Neural cell (in vitro differentiated cells): ENCODE data around the gene AGTRAP. TPM values are rescaled to one million over a fixed set of nuclear protein-coding genes. Genes with fewer than 3 reads are reported as not detected.

Experiments used
- H2AFZ ChIP-seq: fragments of 200-600, 300-800 bp; sonication (generic), shearing (Covaris generic); 2 replicates; pipeline ENCODE4 v1.6.0; 2014; ENCODE audit warnings: low read depth, mild to moderate bottlenecking, antibody characterized with exemption, low read length, moderate library complexity
- H3F3A ChIP-seq: fragments of 200-600 bp; shearing (Covaris generic); 2 replicates; pipeline ENCODE4 v1.6.1; 2016; ENCODE audit warnings: mild to moderate bottlenecking, moderate library complexity, mixed read lengths, antibody characterized with exemption, low read length; ENCODE audit not compliant: insufficient read depth, poor library complexity, severe bottlenecking
- H3K27ac ChIP-seq: fragments of 200-600, 300-800 bp; sonication (generic), shearing (Covaris generic); 2 replicates; pipeline ENCODE4 v1.5.1; 2014; ENCODE audit warnings: mild to moderate bottlenecking, low read length, moderate library complexity
- H3K27me3 ChIP-seq: fragments of 300-800, 200-600 bp; sonication (generic), shearing (Covaris generic); 2 replicates; pipeline ENCODE4 v1.6.0; 2014; ENCODE audit warnings: mild to moderate bottlenecking, low read depth, low read length, moderate library complexity; ENCODE audit not compliant: insufficient read depth
- H3K36me3 ChIP-seq: fragments of 300-800, 200-600 bp; sonication (generic), shearing (Covaris generic); 2 replicates; pipeline ENCODE4 v1.5.1; 2014; ENCODE audit warnings: mild to moderate bottlenecking, antibody characterized with exemption, low read length, moderate library complexity; ENCODE audit not compliant: insufficient read depth
- H3K4me2 ChIP-seq: fragments of 300-800, 200-600 bp; sonication (generic), shearing (Covaris generic); 2 replicates; pipeline ENCODE4 v1.6.0; 2014; ENCODE audit warnings: mild to moderate bottlenecking, low read length
- H3K4me3 ChIP-seq: fragments of 300-800, 200-600 bp; sonication (generic), shearing (Covaris generic); 2 replicates; pipeline ENCODE4 v1.5.1; 2014; ENCODE audit warnings: mild to moderate bottlenecking, low read length, moderate library complexity
- H3K79me2 ChIP-seq: fragments of 200-600 bp; shearing (Covaris generic); replicated peaks from 2 replicates; pipeline ENCODE4 v1.6.0; 2014; ENCODE audit warnings: mild to moderate bottlenecking, low read length, moderate library complexity; ENCODE audit not compliant: insufficient read depth
- H3K9ac ChIP-seq: fragments of 300-800, 200-600 bp; sonication (generic), shearing (Covaris generic); 2 replicates; pipeline ENCODE4 v1.6.1; 2016; ENCODE audit warnings: mild to moderate bottlenecking, low read length, mixed read lengths
- H3K9me2 ChIP-seq: fragments of 200-600 bp; shearing (Covaris generic); 2 replicates; pipeline ENCODE4 v1.6.1; 2016; ENCODE audit warnings: mild to moderate bottlenecking, low read length, mixed read lengths; ENCODE audit not compliant: insufficient read depth
- H3K9me3 ChIP-seq: fragments of 200-600, 300-800 bp; sonication (generic), shearing (Covaris generic); 2 replicates; pipeline ENCODE4 v1.6.1; 2016; ENCODE audit warnings: mild to moderate bottlenecking, mixed run types, low read length, moderate library complexity, mixed read lengths
- H4K20me1 ChIP-seq: fragments of 200-600 bp; shearing (Covaris generic); 2 replicates; pipeline ENCODE4 v1.6.1; 2016; ENCODE audit warnings: mild to moderate bottlenecking, mixed run types; ENCODE audit not compliant: insufficient read depth
- CTCF ChIP-seq: fragments of 450-650 bp; IDR thresholded peaks from 2 replicates; pipeline ENCODE4 v1.5.1; 2014; ENCODE audit warnings: antibody characterized with exemption, mild to moderate bottlenecking, moderate library complexity; ENCODE audit not compliant: poor library complexity, severe bottlenecking
- EP300 ChIP-seq: fragments of 450-650 bp; conservative IDR thresholded peaks from 2 replicates; pipeline ENCODE4 v1.6.1; 2014; ENCODE audit warnings: antibody characterized with exemption, mild to moderate bottlenecking, moderate library complexity; ENCODE audit not compliant: poor library complexity, severe bottlenecking
- EZH2 ChIP-seq: fragments of 200-600, 300-800 bp; shearing (Covaris generic), sonication (generic); IDR thresholded peaks from 2 replicates; pipeline ENCODE4 v1.6.1; 2014; ENCODE audit warnings: antibody characterized with exemption, low read length, borderline replicate concordance, mild to moderate bottlenecking; ENCODE audit not compliant: insufficient read depth, poor library complexity, severe bottlenecking
- MXI1 ChIP-seq: fragments of 450-650 bp; conservative IDR thresholded peaks from 2 replicates; pipeline ENCODE4 v1.6.1; 2014; ENCODE audit warnings: antibody characterized with exemption, mild to moderate bottlenecking; ENCODE audit not compliant: poor library complexity, severe bottlenecking
- POLR2AphosphoS5 ChIP-seq: IDR thresholded peaks from 2 replicates; pipeline ENCODE4 v1.6.1; 2012
- RAD21 ChIP-seq: fragments of 450-650 bp; conservative IDR thresholded peaks from 2 replicates; pipeline ENCODE4 v1.6.1; 2014; ENCODE audit warnings: antibody characterized with exemption, mild to moderate bottlenecking, moderate library complexity
- REST ChIP-seq: IDR thresholded peaks from 2 replicates; pipeline ENCODE4 v1.6.1; 2012; ENCODE audit warnings: borderline replicate concordance
- SMC3 ChIP-seq: fragments of 450-650 bp; conservative IDR thresholded peaks from 2 replicates; pipeline ENCODE4 v1.6.1; 2014; ENCODE audit warnings: antibody characterized with exemption, mild to moderate bottlenecking, moderate library complexity; ENCODE audit not compliant: poor library complexity
- TAF1 ChIP-seq: IDR thresholded peaks from 2 replicates; pipeline ENCODE4 v1.6.1; 2012; ENCODE audit warnings: low read depth
- polyA plus RNA-seq: library from polyadenylated mRNA; depleted of rRNA; stranded (reverse); fragments of >200 nt; gene quantifications from 2 replicates; pipeline ENCODE4 v1.2.3, GENCODE V29; 2014

The AGTRAP gene
- polyA plus RNA-seq, 1 donor from 2014 or later = 4.4 TPM

GRCh38 chr1:11753555-11754208 lies 17.7 kb downstream of the AGTRAP start:
- Histone ChIP-seq H3K79me2 (no peaks in the 10 kb centered on the region), H3K9me3 (no peaks in the 10 kb centered on the region), H2AFZ (no peak overlapping the region), H3K27me3 (no peaks in the 10 kb centered on the region), H3K9ac (no peak overlapping the region), H3K4me2 (no peak overlapping the region), H3K9me2 (no peaks in the 10 kb centered on the region), H3K4me3 (no peak overlapping the region), H4K20me1 (no peaks in the 10 kb centered on the region), H3F3A (no peaks in the 10 kb centered on the region), H3K36me3 (no peaks in the 10 kb centered on the region), H3K27ac (no peak overlapping the region)
- TF ChIP-seq TAF1 (no peak), REST (no peak), EP300 (no peak), CTCF (no peak), MXI1 (no peak), POLR2AphosphoS5 (no peak), SMC3 (no peak), EZH2 (no peak), RAD21 (no peak)

DNA sequence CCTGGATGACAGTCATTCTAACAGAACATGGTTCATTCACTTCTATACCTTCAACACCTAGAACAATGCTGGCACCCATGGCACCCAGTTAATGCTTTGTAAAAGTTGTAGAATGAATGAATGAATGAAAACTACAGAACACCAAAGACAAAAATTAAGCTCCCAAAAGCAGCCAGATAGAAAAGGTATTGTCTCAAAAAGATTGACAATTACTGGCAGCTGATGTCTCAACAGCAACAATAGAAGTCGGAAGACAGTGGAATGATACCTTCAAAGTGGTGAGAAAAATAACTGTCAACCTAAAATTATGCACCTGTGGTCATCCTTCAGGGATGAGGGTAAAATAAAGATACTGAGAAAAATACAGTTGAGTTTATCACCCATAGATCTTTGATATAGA lies 21.1 kb downstream of the AGTRAP start:
- no peaks in the 10 kb centered on the region for H4K20me1 ChIP-seq
- TF ChIP-seq SMC3 = no peak
- no peak for TF ChIP-seq CTCF
- no peak for TF ChIP-seq EZH2
- no peak for TF ChIP-seq REST
- H3K27ac ChIP-seq = no peak overlapping the region
- no peaks in the 10 kb centered on the region for H3K36me3 ChIP-seq
- no peaks in the 10 kb centered on the region for H3K9me2 ChIP-seq
- H3K79me2 ChIP-seq = no peaks in the 10 kb centered on the region
- H3K4me2 ChIP-seq = no peak overlapping the region
- H3F3A ChIP-seq = no peaks in the 10 kb centered on the region
- H2AFZ ChIP-seq = no peak overlapping the region
- H3K4me3 ChIP-seq = no peak overlapping the region
- H3K27me3 ChIP-seq = no peaks in the 10 kb centered on the region
- no peaks in the 10 kb centered on the region for H3K9me3 ChIP-seq
- no peak overlapping the region for H3K9ac ChIP-seq
